Left lung (tissue), 10 donors: ENCODE measurements around the gene ANKRD39. TPM values are rescaled to one million over a fixed set of nuclear protein-coding genes. Genes with fewer than 3 reads are reported as not detected.

ENCODE experiments used
- ATAC-seq: fragments of 200-7000 bp; cut with Tn5 transposase; one replicate; pipeline ENCODE4 v1.9.1; 2020; ENCODE audit warnings: moderate library complexity
- DNase-seq, 4 donors: peaks; one replicate each; pipeline ENCODE4 v3.0.0-alpha.2; 2013 to 2020
- H3K27ac ChIP-seq, 2 donors: fragments of 200-600 bp; sonication (generic) in 1 of 2; one replicate each; pipeline versions ENCODE4 v1.5.0 to v1.8.0; 2020 to 2021
- H3K27me3 ChIP-seq, 2 donors: fragments of 200-600 bp; sonication (generic) in 1 of 2; one replicate each; pipeline versions ENCODE4 v1.5.0 to v1.8.0; 2020 to 2021
- H3K36me3 ChIP-seq, 2 donors: fragments of 200-600 bp; sonication (generic) in 1 of 2; one replicate each; pipeline versions ENCODE4 v1.5.0 to v1.8.0; 2020 to 2021
- H3K4me1 ChIP-seq, 2 donors: fragments of 200-600 bp; one replicate each; pipeline ENCODE4 v1.8.0; 2021
- H3K4me3 ChIP-seq, 2 donors: fragments of 200-600 bp; sonication (generic) in 1 of 2; one replicate each; pipeline versions ENCODE4 v1.5.0 to v1.8.0; 2020 to 2021; ENCODE audit warnings: mild to moderate bottlenecking in 1 of 2
- H3K9me3 ChIP-seq, 2 donors: fragments of 200-600 bp; sonication (generic) in 1 of 2; one replicate each; pipeline versions ENCODE4 v1.5.0 to v1.8.0; 2020 to 2021
- CTCF ChIP-seq, 2 donors: fragments of 200-600 bp; sonication (generic) in 1 of 2; IDR thresholded peaks; one replicate each; pipeline versions ENCODE4 v1.5.0 to v1.8.0; 2021; ENCODE audit warnings: antibody characterized with exemption in 2 of 2
- intact Hi-C, 2 donors: fragments of 100-400 bp; cut with DNase I; formaldehyde crosslinking; loops; one replicate each; pipeline versions ENCODE4 v1.11.2 to v1.14.2; 2022
- polyA plus RNA-seq, 6 donors: library from polyadenylated mRNA; unstranded; fragments of 120-200 nt; gene quantifications; one replicate each; pipeline ENCODE4 v1.2.1, GENCODE V29; 2013; ENCODE audit not compliant: insufficient read length in 6 of 6
- total RNA-seq, 2 donors: library from RNA; stranded (reverse); fragmentation: NEBNext Ultra II Directional; extraction: Animal tissue kit (Norgen Biotek cat#: 25700); gene quantifications; one replicate each; pipeline ENCODE4 v1.2.1, GENCODE V29; 2021
- donor health status: DM: no; HTN: yes; CAD: no.
- donor health status: DM: no; HTN: no; CAD: no.

ANKRD39 gene
- total and polyA plus RNA-seq, 8 donors: 7.9 to 11.9 (median 10.4) TPM

GRCh38 chr2:96887493-96888012, 29.7 kb upstream of the ANKRD39 start:
- peak; percentile 25 for ATAC-seq
- Histone ChIP-seq H3K36me3 (no peaks in the 10 kb centered on the region), H3K27me3 (no peaks in the 10 kb centered on the region), H3K4me3 (no peak overlapping the region), H3K27ac (peak overlapping the region in 1 of 2 donors; percentile 33), H3K4me1 (peaks cover 31 to 50% of the 10 kb centered on the region in 2 donors), H3K9me3 (no peaks in the 10 kb centered on the region)
- intact Hi-C loops: no loop called here
- no peak for TF ChIP-seq CTCF (IDR thresholded peaks at IDR 0.05)
- DNase-seq: no peak

GRCh38 chr2:96885432-96886347, 27.9 kb upstream of the ANKRD39 start:
- ATAC-seq: no peak
- intact Hi-C loops: no loop called here

GRCh38 chr2:96884299-96885094, 26.7 kb upstream of the ANKRD39 start:
- no peak overlapping the region for H3K27ac ChIP-seq
- no peak for ATAC-seq
- no peaks in the 10 kb centered on the region for H3K36me3 ChIP-seq
- peaks cover 14 to 34% of the 10 kb centered on the region in 2 donors for H3K4me1 ChIP-seq
- H3K9me3 ChIP-seq: no peaks in the 10 kb centered on the region
- intact Hi-C loops: no loop called here
- no peak for TF ChIP-seq CTCF (IDR thresholded peaks at IDR 0.05)
- no peaks in the 10 kb centered on the region for H3K27me3 ChIP-seq
- no peak for DNase-seq
- H3K4me3 ChIP-seq: no peak overlapping the region

More at GRCh38 chr2:96885432-96886347, 27.9 kb upstream of the ANKRD39 start:
- Histone ChIP-seq H3K36me3 (no peaks in the 10 kb centered on the region), H3K27me3 (no peaks in the 10 kb centered on the region), H3K4me3 (no peak overlapping the region), H3K9me3 (no peaks in the 10 kb centered on the region), H3K4me1 (peaks cover 14 to 40% of the 10 kb centered on the region in 2 donors), H3K27ac (no peak overlapping the region)
- no peak for DNase-seq
- no peak for TF ChIP-seq CTCF (IDR thresholded peaks at IDR 0.05)

GRCh38 chr2:96883306-96883705, 25.5 kb upstream of the ANKRD39 start:
- no peak overlapping the region for H3K4me3 ChIP-seq
- intact Hi-C loops: no loop called here
- no peak for DNase-seq
- H3K36me3 ChIP-seq: no peaks in the 10 kb centered on the region
- no peak for TF ChIP-seq CTCF (IDR thresholded peaks at IDR 0.05)
- no peaks in the 10 kb centered on the region for H3K9me3 ChIP-seq
- H3K27ac ChIP-seq: no peak overlapping the region
- H3K27me3 ChIP-seq: no peaks in the 10 kb centered on the region
- ATAC-seq: no peak
- peaks cover 12 to 27% of the 10 kb centered on the region in 2 donors for H3K4me1 ChIP-seq

- H3K9me3 ChIP-seq: no peaks in the 10 kb centered on the region
- H3K36me3 ChIP-seq: no peaks in the 10 kb centered on the region
- no peak for DNase-seq
- ATAC-seq: no peak
- H3K4me3 ChIP-seq: no peak overlapping the region
- peaks cover 8 to 23% of the 10 kb centered on the region in 2 donors for H3K4me1 ChIP-seq
- peaks cover 0 to under 1% of the 10 kb centered on the region in 2 donors for H3K27me3 ChIP-seq
- no peak for TF ChIP-seq CTCF (IDR thresholded peaks at IDR 0.05)
- intact Hi-C loops: no loop called here
- no peak overlapping the region for H3K27ac ChIP-seq
Observed at GRCh38 chr2:96882906-96883305, 25.1 kb upstream of the ANKRD39 start.
